Measurements from ENCODE around the gene NEURL1. TPM values are rescaled to one million over a fixed set of nuclear protein-coding genes. Genes with fewer than 3 reads are reported as not detected.

NEURL1 gene
- total and polyA plus RNA-seq, 2 experiments from 2014 or later, result 1.1 to 1.5 TPM

DNA sequence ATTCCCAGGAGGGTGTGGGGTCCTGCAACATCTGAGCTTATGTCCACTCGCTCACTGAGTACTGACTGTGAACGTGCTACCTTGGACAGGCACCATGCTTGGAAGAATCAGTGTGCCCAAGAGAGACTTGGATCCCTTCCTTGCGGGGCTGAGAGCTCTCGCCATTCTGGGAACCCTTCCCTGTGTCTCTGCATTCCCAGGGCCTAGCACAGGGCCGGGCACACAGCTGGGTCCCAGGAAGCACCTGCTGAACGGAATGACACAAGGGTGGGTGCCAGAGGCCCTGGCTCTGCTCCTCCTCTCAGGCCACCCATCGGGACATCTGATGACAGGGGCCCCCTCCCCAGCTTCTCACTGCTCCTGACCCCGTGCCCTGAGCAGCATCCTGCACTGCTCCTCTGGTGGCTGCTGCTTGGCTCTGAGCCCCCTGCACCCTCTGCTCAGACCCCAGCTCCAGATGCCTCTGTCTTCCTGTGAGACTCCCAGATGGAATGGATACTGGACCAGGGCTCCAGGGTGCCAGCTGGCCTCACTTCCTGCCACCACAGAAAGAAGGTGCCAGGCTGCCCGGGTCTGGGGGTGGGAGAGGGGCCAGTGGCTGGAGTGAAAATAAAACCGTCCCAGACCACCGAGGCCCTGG lies 129.6 kb downstream of the NEURL1 start:
- in situ Hi-C loops (cut with MboI), result no loop called here
- no peak overlapping the region for H2AFZ ChIP-seq
- H3K27ac ChIP-seq, result no peak overlapping the region
- H3K9me2 ChIP-seq (ENCODE audit: insufficient read depth), result no peaks in the 10 kb centered on the region
- no peaks in the 10 kb centered on the region for H3K9me3 ChIP-seq (ENCODE audit: low read depth)
- H3K4me3 ChIP-seq, result no peak overlapping the region
- 80% methylated on average over 10 to 11 of the region's 11 CpGs for WGBS, 2 experiments (ENCODE audit: low coverage in 1 of 2, low lambda C conversion rate in 2 of 2, missing lambda C conversion rate in 2 of 2)
- TF ChIP-seq EZH2 (IDR thresholded peaks at IDR 0.05; ENCODE audit: insufficient read depth, poor library complexity, severe bottlenecking) (no peak), EZH2phosphoT487 (IDR thresholded peaks at IDR 0.05; ENCODE audit: insufficient read depth, low read depth) (no peak)
- DNase-seq, result no peak
- no peaks in the 10 kb centered on the region for H3K27me3 ChIP-seq (replicated peaks; ENCODE audit: insufficient read depth)
- peaks cover 35% of the 10 kb centered on the region for H3F3A ChIP-seq (ENCODE audit: insufficient read depth)
- no peak overlapping the region for H3K9ac ChIP-seq
- no peak overlapping the region for H3K4me2 ChIP-seq (ENCODE audit: unreplicated experiment)
- no peaks in the 10 kb centered on the region for H4K20me1 ChIP-seq (ENCODE audit: insufficient read depth)
- peaks cover 52% of the 10 kb centered on the region for H3K36me3 ChIP-seq (ENCODE audit: low read depth)
- H3K4me1 ChIP-seq (ENCODE audit: insufficient read depth), result peaks cover 24% of the 10 kb centered on the region
- H3K79me2 ChIP-seq (ENCODE audit: insufficient read depth), result peaks cover 73% of the 10 kb centered on the region

DNA sequence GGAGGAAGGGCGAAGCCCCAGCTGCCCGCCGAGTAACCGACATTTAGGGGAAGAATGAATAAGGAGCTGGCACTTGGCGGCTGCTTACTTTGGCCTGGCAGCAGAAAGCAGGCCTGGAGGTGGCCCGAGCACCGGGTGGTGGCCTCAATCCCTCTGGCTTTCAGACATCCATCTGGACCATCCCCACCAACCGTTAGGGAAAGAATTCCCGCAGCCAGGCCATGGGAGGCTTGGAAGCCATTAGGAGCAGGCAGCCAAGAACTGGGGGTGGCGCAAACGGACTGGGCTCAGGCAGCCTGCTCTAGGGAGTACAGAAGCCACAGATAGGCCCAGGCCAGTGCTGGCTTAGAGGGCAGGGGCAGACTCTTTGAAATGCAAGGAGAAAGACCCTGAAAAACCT lies 132.7 kb downstream of the NEURL1 start:
- Histone ChIP-seq H3K36me3 (ENCODE audit: low read depth) (peaks cover 42% of the 10 kb centered on the region), H2AFZ (no peak overlapping the region), H3K4me2 (ENCODE audit: unreplicated experiment) (no peak overlapping the region), H3K79me2 (ENCODE audit: insufficient read depth) (peaks cover 96% of the 10 kb centered on the region), H3K27me3 (replicated peaks; ENCODE audit: insufficient read depth) (no peaks in the 10 kb centered on the region), H3K9ac (no peak overlapping the region), H4K20me1 (ENCODE audit: insufficient read depth) (no peaks in the 10 kb centered on the region), H3K27ac (no peak overlapping the region), H3K9me2 (ENCODE audit: insufficient read depth) (no peaks in the 10 kb centered on the region), H3K4me1 (ENCODE audit: insufficient read depth) (0 out of 2 replicates have a peak, but pooled peaks cover 4% of the 10 kb centered on the region), H3K4me3 (no peak overlapping the region), H3K9me3 (ENCODE audit: low read depth) (no peaks in the 10 kb centered on the region), H3F3A (ENCODE audit: insufficient read depth) (peaks cover 11% of the 10 kb centered on the region; the same call in 1 of the 2 replicates)
- WGBS, 2 experiments (ENCODE audit: low coverage in 1 of 2, low lambda C conversion rate in 2 of 2, missing lambda C conversion rate in 2 of 2), result 58 to 59% methylated on average over 11 of the region's 11 CpGs
- TF ChIP-seq EZH2 (IDR thresholded peaks at IDR 0.05; ENCODE audit: insufficient read depth, poor library complexity, severe bottlenecking), result no peak
- DNase-seq, result no peak
- in situ Hi-C loops (cut with MboI), result no loop called here

DNA sequence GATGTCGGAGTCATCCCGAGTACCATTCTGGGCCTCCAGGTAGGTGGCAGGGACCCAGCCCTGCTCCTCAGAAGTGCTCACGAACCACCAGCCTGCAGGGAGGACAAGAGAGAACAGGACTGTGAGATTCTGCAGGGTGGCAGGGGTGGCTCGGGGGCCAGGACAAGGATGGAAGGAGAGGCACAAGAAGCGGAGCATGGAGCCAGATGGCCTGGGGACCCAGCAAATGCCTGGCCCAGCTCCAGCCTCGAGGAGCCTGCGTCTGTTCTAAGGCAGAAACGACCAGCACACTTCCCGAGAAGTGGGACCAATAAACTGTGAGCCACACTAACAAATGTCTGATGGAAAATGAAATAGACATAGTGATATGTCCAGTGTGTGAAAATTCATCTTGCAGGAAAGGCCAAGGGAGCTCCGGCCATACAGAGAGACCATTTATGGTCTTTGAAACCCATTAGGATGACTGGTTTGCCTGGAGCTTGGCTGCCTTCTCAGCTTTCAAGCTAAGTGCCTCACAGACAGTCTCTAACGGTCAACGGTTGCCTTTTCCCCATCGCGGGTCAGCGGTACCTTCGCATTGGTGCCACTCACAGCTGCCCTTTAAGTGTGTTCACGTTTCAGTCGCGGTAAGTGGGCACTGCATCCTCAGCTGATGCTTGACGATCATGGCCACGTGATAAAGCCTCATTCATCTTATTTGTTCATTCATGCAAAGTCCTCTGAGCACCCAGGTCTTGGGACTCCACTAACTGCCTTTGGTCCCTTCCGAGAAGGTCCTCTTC lies 133.8 kb downstream of the NEURL1 start:
- Histone ChIP-seq H3K79me2 (ENCODE audit: insufficient read depth) (peaks cover 96% of the 10 kb centered on the region), H4K20me1 (ENCODE audit: insufficient read depth) (no peaks in the 10 kb centered on the region), H3K9me3 (ENCODE audit: low read depth) (no peaks in the 10 kb centered on the region), H3K4me1 (ENCODE audit: insufficient read depth) (peaks cover 12% of the 10 kb centered on the region; the same call in 1 of the 2 replicates), H3K4me2 (ENCODE audit: unreplicated experiment) (no peak overlapping the region), H3K9me2 (ENCODE audit: insufficient read depth) (no peaks in the 10 kb centered on the region), H3K27me3 (replicated peaks; ENCODE audit: insufficient read depth) (no peaks in the 10 kb centered on the region), H3K36me3 (ENCODE audit: low read depth) (peaks cover 38% of the 10 kb centered on the region), H3K27ac (no peak overlapping the region), H3F3A (ENCODE audit: insufficient read depth) (peaks cover 8% of the 10 kb centered on the region), H3K9ac (no peak overlapping the region), H2AFZ (no peak overlapping the region), H3K4me3 (no peak overlapping the region)
- WGBS, 2 experiments (ENCODE audit: low coverage in 1 of 2, low lambda C conversion rate in 2 of 2, missing lambda C conversion rate in 2 of 2), result 76 to 82% methylated on average over 22 of the region's 22 CpGs
- TF ChIP-seq EZH2phosphoT487 (IDR thresholded peaks at IDR 0.05; ENCODE audit: insufficient read depth, low read depth), result no peak
- TF ChIP-seq EZH2 (IDR thresholded peaks at IDR 0.05; ENCODE audit: insufficient read depth, poor library complexity, severe bottlenecking), result no peak
- in situ Hi-C loops (cut with MboI), result no loop called here
- DNase-seq, result no peak

DNA sequence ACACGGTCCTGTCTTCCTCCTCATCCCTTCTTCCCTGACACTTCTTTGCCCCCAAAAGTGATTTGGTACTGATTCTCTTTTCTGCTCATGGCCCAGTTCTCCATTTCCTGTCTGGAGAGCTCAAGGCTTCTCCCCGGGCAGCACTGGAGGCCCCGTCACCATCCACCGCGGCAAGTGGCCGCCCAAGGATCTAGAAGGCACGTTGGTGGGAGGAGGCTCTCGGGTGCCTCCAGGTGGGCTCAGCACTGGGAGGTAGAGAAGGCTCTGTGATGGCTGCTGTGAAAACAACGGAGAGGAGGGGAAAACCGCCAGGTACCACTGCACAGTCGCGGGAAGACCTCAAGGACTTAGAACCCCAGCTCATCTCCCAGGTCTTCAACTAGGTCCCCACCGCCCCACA lies 134.4 kb downstream of the NEURL1 start:
- peaks cover 9% of the 10 kb centered on the region for H3F3A ChIP-seq (ENCODE audit: insufficient read depth)
- no peaks in the 10 kb centered on the region for H4K20me1 ChIP-seq (ENCODE audit: insufficient read depth)
- TF ChIP-seq EZH2phosphoT487 (IDR thresholded peaks at IDR 0.05; ENCODE audit: insufficient read depth, low read depth), result no peak
- TF ChIP-seq EZH2 (IDR thresholded peaks at IDR 0.05; ENCODE audit: insufficient read depth, poor library complexity, severe bottlenecking), result no peak
- H3K27me3 ChIP-seq (replicated peaks; ENCODE audit: insufficient read depth), result no peaks in the 10 kb centered on the region
- H3K4me2 ChIP-seq (ENCODE audit: unreplicated experiment), result no peak overlapping the region
- 96 to 97% methylated on average over 13 of the region's 13 CpGs for WGBS, 2 experiments (ENCODE audit: low coverage in 1 of 2, low lambda C conversion rate in 2 of 2, missing lambda C conversion rate in 2 of 2)
- no peaks in the 10 kb centered on the region for H3K9me2 ChIP-seq (ENCODE audit: insufficient read depth)
- no peak overlapping the region for H3K9ac ChIP-seq
- no peaks in the 10 kb centered on the region for H3K9me3 ChIP-seq (ENCODE audit: low read depth)
- H3K27ac ChIP-seq, result no peak overlapping the region
- no peak overlapping the region for H2AFZ ChIP-seq
- H3K4me3 ChIP-seq, result no peak overlapping the region
- peaks cover 13% of the 10 kb centered on the region; the same call in 1 of the 2 replicates for H3K4me1 ChIP-seq (ENCODE audit: insufficient read depth)
- in situ Hi-C loops (cut with MboI), result no loop called here
- H3K79me2 ChIP-seq (ENCODE audit: insufficient read depth), result peaks cover 98% of the 10 kb centered on the region
- peaks cover 34% of the 10 kb centered on the region for H3K36me3 ChIP-seq (ENCODE audit: low read depth)
- DNase-seq, result no peak

Data from GM23248 (cell line).